Measurements from ENCODE around the gene FN1.

- no peak for TF ChIP-seq ZBTB21 (tag by site-specific recombination; IDR thresholded peaks at IDR 0.05)
- TF ChIP-seq SP2 (tag by site-specific recombination; IDR thresholded peaks at IDR 0.05), result no peak
- no peak for TF ChIP-seq KLF16 (tag by site-specific recombination; IDR thresholded peaks at IDR 0.05)
Observed at GRCh38 chr2:215401896-215402379, 33.9 kb downstream of the FN1 start.
